CD4-positive, alpha-beta T cell (primary cell): ENCODE measurements around the gene ZDHHC18. TPM values are rescaled to one million over a fixed set of nuclear protein-coding genes. Genes with fewer than 3 reads are reported as not detected.
"Not testable (repeated sequence)": the region's sequence is repeated elsewhere in the genome, so short reads cannot be mapped to it uniquely, and the experiment has no call there.

Experiments
- ATAC-seq: fragments of 200-7000 bp; cut with Tn5 transposase; one replicate; pipeline ENCODE4 v1.10.0; 2022; ENCODE audit warnings: mild to moderate bottlenecking; ENCODE audit not compliant: poor library complexity
- CTCF ChIA-PET: fragments of 350-600 bp; sonication (Branson Sonifier 250); formaldehyde crosslinking; loops from one replicate; lab custom pipeline; 2021; ENCODE audit warnings: antibody characterized with exemption, inconsistent platforms; lab: Charles Lee
- POLR2A ChIA-PET: fragments of 350-600 bp; sonication (Branson Sonifier 250); formaldehyde crosslinking; loops from one replicate; lab custom pipeline; 2021; ENCODE audit warnings: antibody characterized with exemption, inconsistent platforms; lab: Charles Lee
- DNase-seq, 14 experiments: peaks; one replicate each; pipeline ENCODE4 v3.0.0-alpha.2; 2013 to 2020; ENCODE audit warnings: mixed read lengths in 2 of 14
- H3K27ac ChIP-seq, 2 donors: one replicate each; pipeline versions ENCODE4 v1.5.1 to v1.7.0; 2013; ENCODE audit warnings: low read length in 2 of 2, low read depth in 1 of 2, mild to moderate bottlenecking in 1 of 2
- H3K27me3 ChIP-seq, 2 experiments: 1 replicate in 1 of 2; 2 replicates in 1 of 2; pipeline versions ENCODE4 v1.6.1 to v1.7.0; 2013; ENCODE audit warnings: low read length in 2 of 2, control low read depth in 1 of 2, mild to moderate bottlenecking in 1 of 2, moderate library complexity in 1 of 2; ENCODE audit not compliant: insufficient read depth in 2 of 2, control insufficient read depth in 1 of 2
- H3K36me3 ChIP-seq: one replicate; pipeline ENCODE4 v1.6.1; 2013; ENCODE audit warnings: low read length, control low read depth; ENCODE audit not compliant: insufficient read depth
- H3K4me1 ChIP-seq: one replicate; pipeline ENCODE4 v1.6.1; 2013; ENCODE audit warnings: low read length, control low read depth; ENCODE audit not compliant: insufficient read depth
- H3K4me3 ChIP-seq: one replicate; pipeline ENCODE4 v1.5.1; 2013; ENCODE audit warnings: mild to moderate bottlenecking, low read length, moderate library complexity
- H3K9me3 ChIP-seq, 2 experiments: 1 replicate in 1 of 2; 2 replicates in 1 of 2; pipeline versions ENCODE4 v1.6.1 to v1.7.0; 2013; ENCODE audit warnings: low read length in 2 of 2, mild to moderate bottlenecking in 2 of 2, control low read depth in 1 of 2, moderate library complexity in 1 of 2; ENCODE audit not compliant: control insufficient read depth in 1 of 2, insufficient read depth in 1 of 2
- H3K27ac Mint-ChIP-seq: one replicate; pipeline ENCODE4 v1.8.0; 2020; ENCODE audit warnings: mixed read lengths
- H3K27me3 Mint-ChIP-seq: one replicate; pipeline ENCODE4 v1.8.0; 2021; ENCODE audit warnings: mixed read lengths
- H3K36me3 Mint-ChIP-seq: one replicate; pipeline ENCODE4 v1.8.0; 2021; ENCODE audit warnings: low read depth, mixed read lengths
- H3K4me1 Mint-ChIP-seq: one replicate; pipeline ENCODE4 v1.8.0; 2021; ENCODE audit warnings: low read depth, mixed read lengths
- H3K4me3 Mint-ChIP-seq: one replicate; pipeline ENCODE4 v1.8.0; 2020; ENCODE audit warnings: mild to moderate bottlenecking, mixed read lengths
- H3K9me3 Mint-ChIP-seq: one replicate; pipeline ENCODE4 v1.8.0; 2020; ENCODE audit warnings: mixed read lengths
- intact Hi-C, 2 experiments: fragments of 100-400 bp; cut with DNase I in 1 of 2; cut with micrococcal nuclease in 1 of 2; formaldehyde crosslinking; loops; one replicate each; pipeline versions ENCODE4 v1.15.1 to v1.9.0; 2023 to 2025; cut with DNase I, micrococcal nuclease
- total RNA-seq, 174 experiments: library from RNA in 2 of 174; stranded (reverse) in 2 of 174; gene quantifications; one replicate each; pipeline ENCODE4 v1.2.3 and lab custom pipeline; 2021 to 2026
- TF ChIP-seq, protein P1 (sequence below): fragments of 200-600 bp; IDR thresholded peaks from one replicate; pipeline ENCODE4 v1.8.0; 2022; ENCODE audit warnings: antibody characterized with exemption, mild to moderate bottlenecking

The ZDHHC18 gene
- total RNA-seq, 2 experiments from 2014 or later, result 46.2 to 48.0 TPM

GRCh38 chr1:26839339-26839722, 12.8 kb downstream of the ZDHHC18 start:
- no peaks in the 10 kb centered on the region for H3K9me3 Mint-ChIP-seq
- CTCF ChIA-PET, result interaction anchor here (0.6 to 2.1 kb wide), 4 partner anchors 13 to 316 kb away, joined by 3 to 8 read pairs (median 4); partner anchors contain the start of gene ZDHHC18
- H3K36me3 Mint-ChIP-seq, result peaks cover 64% of the 10 kb centered on the region
- H3K4me3 Mint-ChIP-seq, result no peak overlapping the region
- TF ChIP-seq, protein P1, sequence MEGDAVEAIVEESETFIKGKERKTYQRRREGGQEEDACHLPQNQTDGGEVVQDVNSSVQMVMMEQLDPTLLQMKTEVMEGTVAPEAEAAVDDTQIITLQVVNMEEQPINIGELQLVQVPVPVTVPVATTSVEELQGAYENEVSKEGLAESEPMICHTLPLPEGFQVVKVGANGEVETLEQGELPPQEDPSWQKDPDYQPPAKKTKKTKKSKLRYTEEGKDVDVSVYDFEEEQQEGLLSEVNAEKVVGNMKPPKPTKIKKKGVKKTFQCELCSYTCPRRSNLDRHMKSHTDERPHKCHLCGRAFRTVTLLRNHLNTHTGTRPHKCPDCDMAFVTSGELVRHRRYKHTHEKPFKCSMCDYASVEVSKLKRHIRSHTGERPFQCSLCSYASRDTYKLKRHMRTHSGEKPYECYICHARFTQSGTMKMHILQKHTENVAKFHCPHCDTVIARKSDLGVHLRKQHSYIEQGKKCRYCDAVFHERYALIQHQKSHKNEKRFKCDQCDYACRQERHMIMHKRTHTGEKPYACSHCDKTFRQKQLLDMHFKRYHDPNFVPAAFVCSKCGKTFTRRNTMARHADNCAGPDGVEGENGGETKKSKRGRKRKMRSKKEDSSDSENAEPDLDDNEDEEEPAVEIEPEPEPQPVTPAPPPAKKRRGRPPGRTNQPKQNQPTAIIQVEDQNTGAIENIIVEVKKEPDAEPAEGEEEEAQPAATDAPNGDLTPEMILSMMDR, result no peak
- POLR2A ChIA-PET, result interaction anchor here (1.2 kb wide), 1 partner anchor 26 kb away, joined by 3 read pairs; no protein-coding TSS in a partner anchor
- H3K27me3 Mint-ChIP-seq, result no peaks in the 10 kb centered on the region
- Histone ChIP-seq H3K27ac (peak overlapping the region; percentile 7 to 57), H3K9me3 (no peaks in the 10 kb centered on the region), H3K4me3 (no peak overlapping the region), H3K27me3 (no peaks in the 10 kb centered on the region), H3K4me1 (peaks cover 35% of the 10 kb centered on the region), H3K36me3 (peaks cover 72% of the 10 kb centered on the region)
- DNase-seq (no peak), ATAC-seq (no peak)
- H3K4me1 Mint-ChIP-seq, result peaks cover 30% of the 10 kb centered on the region
- intact Hi-C loops, result no loop called here
- H3K27ac Mint-ChIP-seq, result peak overlapping the region; percentile 69

- Mint-ChIP-seq H3K4me3 (no peak overlapping the region), H3K27ac (no peak overlapping the region), H3K36me3 (peaks cover 64% of the 10 kb centered on the region), H3K27me3 (no peaks in the 10 kb centered on the region), H3K9me3 (no peaks in the 10 kb centered on the region), H3K4me1 (peaks cover 27% of the 10 kb centered on the region)
- Histone ChIP-seq H3K27ac (peak overlapping the region; percentile 7 to 57), H3K9me3 (no peaks in the 10 kb centered on the region), H3K36me3 (peaks cover 71% of the 10 kb centered on the region), H3K4me1 (peaks cover 30% of the 10 kb centered on the region), H3K4me3 (no peak overlapping the region), H3K27me3 (no peaks in the 10 kb centered on the region)
- no peak for DNase-seq
- no peak for ATAC-seq
- TF ChIP-seq, protein P1, result no peak
- intact Hi-C loops, result loop anchor here in 1 of 2 experiments (5.0 kb wide), 1 partner anchor 38 kb away; no protein-coding TSS in a partner anchor
- CTCF ChIA-PET, result interaction anchor here (0.6 kb wide), 1 partner anchor 316 kb away, joined by 5 read pairs; no protein-coding TSS in a partner anchor
- POLR2A ChIA-PET, result interaction anchor here (1.2 kb wide), 1 partner anchor 26 kb away, joined by 3 read pairs; no protein-coding TSS in a partner anchor
These were observed 13.3 kb downstream of the ZDHHC18 start for GRCh38 chr1:26839779-26840178.

- DNase-seq (no peak), ATAC-seq (no peak)
- Mint-ChIP-seq H3K4me1 (peaks cover 4% of the 10 kb centered on the region), H3K27ac (peak overlapping the region; percentile 44), H3K4me3 (no peak overlapping the region), H3K27me3 (no peaks in the 10 kb centered on the region), H3K36me3 (peaks cover 59% of the 10 kb centered on the region), H3K9me3 (no peaks in the 10 kb centered on the region)
- intact Hi-C loops, result loop anchor here in 1 of 2 experiments (5.0 kb wide), 1 partner anchor 33 kb away; no protein-coding TSS in a partner anchor
- H3K9me3 ChIP-seq, result no peaks in the 10 kb centered on the region
- CTCF ChIA-PET, result no interaction called here
- H3K4me1 ChIP-seq, result peaks cover 7% of the 10 kb centered on the region
- H3K4me3 ChIP-seq, result no peak overlapping the region
- H3K27me3 ChIP-seq, result no peaks in the 10 kb centered on the region
- TF ChIP-seq, protein P1, result no peak
- H3K27ac ChIP-seq, result no peak overlapping the region
- H3K36me3 ChIP-seq, result peaks cover 70% of the 10 kb centered on the region
- POLR2A ChIA-PET, result no interaction called here
These were observed 18.1 kb downstream of the ZDHHC18 start for GRCh38 chr1:26844424-26845196.

DNA sequence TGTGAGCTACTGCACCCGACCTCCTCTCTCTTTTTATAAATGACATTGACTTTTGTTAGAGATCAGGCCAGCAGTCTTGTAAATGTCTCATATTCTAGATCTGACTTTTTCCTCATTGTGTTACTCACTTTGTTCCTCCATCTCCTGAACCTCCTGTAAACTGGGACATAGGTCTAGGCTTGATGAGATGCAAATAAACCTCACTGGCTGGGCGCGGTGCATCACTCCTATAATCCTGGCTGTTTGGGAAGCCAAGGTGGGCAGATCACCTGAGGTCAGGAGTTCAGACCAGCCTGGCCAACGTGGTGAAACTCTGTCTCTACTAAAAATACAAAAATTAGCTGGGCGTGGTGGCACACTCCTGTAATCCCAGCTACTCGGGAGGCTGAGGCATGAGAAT, 21.3 kb downstream of the ZDHHC18 start:
- peaks cover 10% of the 10 kb centered on the region for H3K4me1 Mint-ChIP-seq
- H3K9me3 ChIP-seq, H3K27ac Mint-ChIP-seq, CTCF ChIA-PET, H3K4me3 ChIP-seq, H3K27me3 Mint-ChIP-seq, ATAC-seq, H3K27ac ChIP-seq, intact Hi-C loops, DNase-seq, H3K9me3 Mint-ChIP-seq, H3K4me3 Mint-ChIP-seq, H3K27me3 ChIP-seq, H3K4me1 ChIP-seq: not testable (repeated sequence)
- H3K36me3 ChIP-seq, result peaks cover 74% of the 10 kb centered on the region
- H3K36me3 Mint-ChIP-seq, result peaks cover 78% of the 10 kb centered on the region
- POLR2A ChIA-PET, result interaction anchor here (1.5 kb wide), 1 partner anchor 17 kb away, joined by 4 read pairs; no protein-coding TSS in a partner anchor
